Measurements from ENCODE around the gene TMEM132D. TPM values are rescaled to one million over a fixed set of nuclear protein-coding genes. Genes with fewer than 3 reads are reported as not detected.

The TMEM132D gene
- total and polyA plus RNA-seq, 2 of the 8 experiments (the other 6 are each of a cell fraction or from before 2014, with no cell fraction given), result 3.5 to 10.1 TPM

GRCh38 chr12:129152351-129153104 is 751.3 kb downstream of the TMEM132D start:
- Histone ChIP-seq H2BK20ac (ENCODE audit: low read length) (no peak overlapping the region), H3K23ac (ENCODE audit: insufficient read length) (no peak overlapping the region), H3K27me3 (replicated peaks in 1 of 4; ENCODE audit: control insufficient read depth in 3 of 4, extremely low read depth in 1 of 4, insufficient read depth in 3 of 4, low read length in 3 of 4) (no peaks in the 10 kb centered on the region), H4K20me1 (replicated peaks in 1 of 2; ENCODE audit: control insufficient read depth in 1 of 2, insufficient read depth in 2 of 2, low read length in 2 of 2) (no peaks in the 10 kb centered on the region), H3K56ac (replicated peaks; ENCODE audit: insufficient read length, low read depth, low read length) (no peak overlapping the region), H3K18ac (ENCODE audit: extremely low read depth, low read length) (no peak overlapping the region), H3K9ac (replicated peaks in 1 of 4; ENCODE audit: extremely low read depth in 1 of 4, low read depth in 3 of 4, low read length in 3 of 4) (no peak overlapping the region), H3K79me1 (ENCODE audit: low read depth, low read length) (no peaks in the 10 kb centered on the region), H3K79me2 (ENCODE audit: control insufficient read depth in 1 of 2, insufficient read depth in 2 of 2, low read length in 2 of 2) (no peaks in the 10 kb centered on the region), H2BK120ac (replicated peaks; ENCODE audit: low read depth, low read length) (no peak overlapping the region), H3K36me3 (ENCODE audit: control insufficient read depth in 2 of 4, insufficient read depth in 4 of 4, low read length in 3 of 4) (no peaks in the 10 kb centered on the region), H2BK12ac (ENCODE audit: low read depth, low read length) (no peak overlapping the region), H2BK15ac (ENCODE audit: low read length) (no peak overlapping the region), H3K27ac (ENCODE audit: low read depth, low read length) (no peak overlapping the region), H4K8ac (ENCODE audit: extremely low read depth, insufficient read depth, low read length) (no peak overlapping the region), H3K4me1 (replicated peaks in 1 of 4; ENCODE audit: control insufficient read depth in 3 of 4, insufficient read depth in 4 of 4, low read length in 3 of 4) (peaks cover 0 to 7% (median 3%) of the 10 kb centered on the region in 4 experiments; a peak in 4 of 7 replicates), H3K4ac (replicated peaks; ENCODE audit: insufficient read length, low read depth, low read length) (no peak overlapping the region), H4K91ac (replicated peaks; ENCODE audit: insufficient read length, low read length) (peak overlapping the region; percentile 72), H3K4me2 (ENCODE audit: insufficient read depth in 1 of 2, low read depth in 2 of 2, low read length in 2 of 2) (no peak overlapping the region), H2BK5ac (ENCODE audit: low read depth, low read length) (no peak overlapping the region), H4K5ac (ENCODE audit: insufficient read length, low read depth, low read length) (no peak overlapping the region), H3K9me3 (ENCODE audit: insufficient read depth in 2 of 2, low read depth in 1 of 2, low read length in 1 of 2) (no peaks in the 10 kb centered on the region), H3K14ac (ENCODE audit: insufficient read length) (no peak overlapping the region), H3K4me3 (ENCODE audit: extremely low read depth in 1 of 4, insufficient read depth in 2 of 4, low read depth in 3 of 4, low read length in 4 of 4) (no peak overlapping the region), H2AFZ (ENCODE audit: low read length) (no peak overlapping the region; the same call in 1 of the 2 replicates), H2AK5ac (ENCODE audit: low read depth, low read length) (no peak overlapping the region), H3K23me2 (ENCODE audit: low read depth, low read length) (peaks cover 8% of the 10 kb centered on the region; the same call in 1 of the 2 replicates)
- no peak for FAIRE-seq
- peak; percentile 39 to 56 for TF ChIP-seq RAD21 (IDR thresholded peaks at IDR 0.05 in 1 of 2, conservative IDR thresholded peaks at IDR 0.05 in 1 of 2; ENCODE audit: low read depth in 2 of 2, low read length in 2 of 2)
- no peak for TF ChIP-seq CHD2 (IDR thresholded peaks at IDR 0.05; ENCODE audit: low read length)
- TF ChIP-seq CTCF (IDR thresholded peaks at IDR 0.05; ENCODE audit: control extremely low read depth in 1 of 3, insufficient read depth in 1 of 3, low read depth in 1 of 3, low read length in 3 of 3), result peak; percentile 56 to 69 (median 58)
- WGBS, 2 experiments (ENCODE audit: extremely low coverage in 1 of 2, insufficient coverage in 1 of 2, insufficient read length in 1 of 2, insufficient replicate concordance in 2 of 2, low coverage in 1 of 2, low lambda C conversion rate in 2 of 2, missing lambda C conversion rate in 1 of 2), result 61% methylated on average over 9 of the region's 10 CpGs; no CpG with 5 or more reads in 1 of the 2 experiments
- DNase-seq (ENCODE audit: low read depth in 1 of 2, low spot score in 2 of 2), result peak in 1 of 2 experiments; percentile 65
- POLR2A ChIA-PET (ENCODE audit: partially characterized antibody), result no interaction called here
- CTCF ChIA-PET (ENCODE audit: partially characterized antibody), result interaction anchor here (0.6 to 2.8 kb wide), 8 partner anchors 14 to 861 kb away, joined by 3 to 9 read pairs (median 4); no protein-coding TSS in a partner anchor

Data from H1 (cell line).